Keratinocyte (primary cell): ENCODE data around the gene OR4D10. TPM values are rescaled to one million over a fixed set of nuclear protein-coding genes. Genes with fewer than 3 reads are reported as not detected.

Source experiments
- DNase-seq: peaks from one replicate; pipeline ENCODE4 v3.0.0-alpha.2; 2011; ENCODE audit warnings: low read depth, missing footprints, low spot score
- FAIRE-seq: peaks from 2 replicates; lab custom pipeline; 2011; peaks lifted over from hg19 to GRCh38; lab: Jason Lieb, UNC
- H2AFZ ChIP-seq: 2 replicates; pipeline ENCODE4 v1.6.0; 2012; ENCODE audit warnings: low read length, control low read depth, inconsistent platforms; ENCODE audit not compliant: control insufficient read depth
- H3K27ac ChIP-seq: 2 replicates; pipeline ENCODE4 v1.5.1; 2011; ENCODE audit warnings: low read length; ENCODE audit not compliant: control insufficient read depth, insufficient read depth
- H3K27me3 ChIP-seq: 3 replicates; pipeline ENCODE4 v1.6.0; 2011; ENCODE audit warnings: low read length; ENCODE audit not compliant: control insufficient read depth, insufficient read depth; ENCODE audit errors: extremely low read depth
- H3K36me3 ChIP-seq, 2 experiments: 2 replicates in 1 of 2; 3 replicates in 1 of 2; pipeline ENCODE4 v1.5.1; 2011; ENCODE audit warnings: low read length in 2 of 2, mild to moderate bottlenecking in 1 of 2; ENCODE audit not compliant: control insufficient read depth in 2 of 2, insufficient read depth in 2 of 2; ENCODE audit errors: extremely low read depth in 1 of 2
- H3K4me1 ChIP-seq: 3 replicates; pipeline ENCODE4 v1.5.1; 2011; ENCODE audit warnings: low read length; ENCODE audit not compliant: control insufficient read depth, insufficient read depth; ENCODE audit errors: extremely low read depth
- H3K4me2 ChIP-seq: 3 replicates; pipeline ENCODE4 v1.6.0; 2011; ENCODE audit warnings: low read depth, low read length; ENCODE audit not compliant: control insufficient read depth, insufficient read depth; ENCODE audit errors: extremely low read depth
- H3K4me3 ChIP-seq, 3 experiments: fragments of 200-600 bp in 1 of 3; sonication (generic) in 1 of 3; 2 replicates in 2 of 3; 3 replicates in 1 of 3; pipeline ENCODE4 v1.5.1; 2011 to 2016; ENCODE audit warnings: low read length in 3 of 3, mild to moderate bottlenecking in 3 of 3, control low read depth in 2 of 3, inconsistent platforms in 1 of 3, low read depth in 1 of 3, mixed read lengths in 1 of 3, mixed run types in 1 of 3, moderate library complexity in 1 of 3; ENCODE audit not compliant: control insufficient read depth in 2 of 3, insufficient read depth in 2 of 3; ENCODE audit errors: extremely low read depth in 1 of 3
- H3K79me2 ChIP-seq: 2 replicates; pipeline ENCODE4 v1.6.0; 2012; ENCODE audit warnings: low read length; ENCODE audit not compliant: control insufficient read depth, insufficient read depth
- H3K9ac ChIP-seq: 3 replicates; pipeline ENCODE4 v1.6.0; 2011; ENCODE audit warnings: low read length; ENCODE audit not compliant: control insufficient read depth, insufficient read depth; ENCODE audit errors: extremely low read depth
- H3K9me1 ChIP-seq: 3 replicates; pipeline ENCODE4 v1.6.0; 2011; ENCODE audit warnings: low read length; ENCODE audit not compliant: control insufficient read depth, insufficient read depth; ENCODE audit errors: extremely low read depth
- H3K9me3 ChIP-seq: 2 replicates; pipeline ENCODE4 v1.5.1; 2012; ENCODE audit warnings: low read depth, low read length; ENCODE audit not compliant: control insufficient read depth
- H4K20me1 ChIP-seq: 3 replicates; pipeline ENCODE4 v1.6.0; 2011; ENCODE audit warnings: low read length; ENCODE audit not compliant: control insufficient read depth, insufficient read depth; ENCODE audit errors: extremely low read depth
- CTCF ChIP-seq, 3 experiments: IDR thresholded peaks in 1 of 3; conservative IDR thresholded peaks in 1 of 3; optimal IDR thresholded peaks in 1 of 3; 2 replicates in 2 of 3; 3 replicates in 1 of 3; pipeline versions ENCODE3 to v1.5.1; 2011; ENCODE audit warnings: low read length in 3 of 3, mild to moderate bottlenecking in 3 of 3, moderate library complexity in 2 of 3, control low read depth in 1 of 3, inconsistent platforms in 1 of 3; ENCODE audit not compliant: insufficient read depth in 2 of 3; ENCODE audit errors: extremely low read depth in 1 of 3
- EZH2 ChIP-seq: IDR thresholded peaks from one replicate; pipeline ENCODE4 v1.6.1; 2012; ENCODE audit warnings: inconsistent platforms, mild to moderate bottlenecking, low read length, moderate library complexity
- dilution Hi-C: fragments of 300-500 bp; cut with MboI; formaldehyde crosslinking; loops from one replicate; pipeline ENCODE4 v1.7.0; 2020; ENCODE audit warnings: low sequenced_read_pairs; ENCODE audit not compliant: extremely low pct_ligation_motif_present
- polyA plus RNA-seq, 5 experiments: library from polyadenylated mRNA; depleted of rRNA in 3 of 5; stranded (reverse) in 3 of 5; stranded (forward) in 1 of 5; unstranded in 1 of 5; fragments of >200 nt; gene quantifications; 1 replicate in 1 of 5; 2 replicates in 3 of 5; 3 replicates in 1 of 5; pipeline versions ENCODE4 v1.2.1 to v1.2.3, GENCODE V29; 2011 to 2012; ENCODE audit warnings: missing spikeins in 2 of 5, low read depth in 1 of 5, low replicate concordance in 1 of 5

Gene OR4D10
- polyA plus RNA-seq, 1 donor (not counting 4 experiments of a cell fraction or from before 2014, with no cell fraction given), result not detected

GRCh38 chr11:59503276-59503675, 30.2 kb downstream of the OR4D10 start, which contains the start of gene OR4D11:
TSS of gene OR4D11 (plus strand) at chr11:59503576. CDS start at chr11:59503576, 0 bp downstream.
- Histone ChIP-seq H3K27me3 (no peaks in the 10 kb centered on the region), H3K27ac (no peak within 1 kb of the TSS), H4K20me1 (no peaks in the 10 kb centered on the region), H3K9me3 (no peaks in the 10 kb centered on the region), H3K79me2 (no peaks in the 10 kb centered on the region), H3K4me1 (no peaks in the 10 kb centered on the region), H3K4me3 (no peak within 1 kb of the TSS), H2AFZ (no peak within 1 kb of the TSS), H3K9ac (no peak within 1 kb of the TSS), H3K36me3 (no peaks in the 10 kb centered on the region), H3K4me2 (no peak within 1 kb of the TSS), H3K9me1 (no peaks in the 10 kb centered on the region)
- dilution Hi-C loops, result no loop called here
- FAIRE-seq (no peak), DNase-seq (no peak)
- TF ChIP-seq CTCF (optimal IDR thresholded peaks at IDR 0.05 in 1 of 3, IDR thresholded peaks at IDR 0.05 in 1 of 3, conservative IDR thresholded peaks at IDR 0.05 in 1 of 3; ENCODE audit: extremely low read depth in 1 of 3, insufficient read depth in 2 of 3, low read length in 3 of 3), result no peak
- TF ChIP-seq EZH2, result no peak

GRCh38 chr11:59510941-59511589, 38.0 kb downstream of the OR4D10 start, which contains the start of gene OR4D9:
TSS of gene OR4D9 (plus strand) at chr11:59511539. CDS start at chr11:59514913, 3,374 bp downstream.
- H3K9me3 ChIP-seq, result no peaks in the 10 kb centered on the region
- FAIRE-seq, result no peak
- no peaks in the 10 kb centered on the region for H3K79me2 ChIP-seq
- no peak within 1 kb of the TSS for H3K4me3 ChIP-seq
- DNase-seq, result no peak
- dilution Hi-C loops, result no loop called here
- H2AFZ ChIP-seq, result no peak within 1 kb of the TSS
- H3K36me3 ChIP-seq, result no peaks in the 10 kb centered on the region
- no peak within 1 kb of the TSS for H3K4me2 ChIP-seq
- TF ChIP-seq EZH2 (no peak), CTCF (optimal IDR thresholded peaks at IDR 0.05 in 1 of 3, IDR thresholded peaks at IDR 0.05 in 1 of 3, conservative IDR thresholded peaks at IDR 0.05 in 1 of 3; ENCODE audit: extremely low read depth in 1 of 3, insufficient read depth in 2 of 3, low read length in 3 of 3) (no peak)
- H3K9me1 ChIP-seq, result no peaks in the 10 kb centered on the region
- no peaks in the 10 kb centered on the region for H4K20me1 ChIP-seq
- H3K4me1 ChIP-seq, result no peaks in the 10 kb centered on the region
- H3K9ac ChIP-seq, result no peak within 1 kb of the TSS
- H3K27ac ChIP-seq, result no peak within 1 kb of the TSS
- no peaks in the 10 kb centered on the region for H3K27me3 ChIP-seq
